H1 (cell line): Measurements from ENCODE around the gene TRIM56.

Experiments used
- POLR2A ChIP-seq, 2 experiments: IDR thresholded peaks; 1 replicate in 1 of 2; 2 replicates in 1 of 2; pipeline ENCODE4 v1.6.1; 2011; ENCODE audit warnings: low read depth in 2 of 2, low read length in 2 of 2, mild to moderate bottlenecking in 2 of 2; ENCODE audit errors: control extremely low read depth in 1 of 2
- RFX5 ChIP-seq: IDR thresholded peaks from 2 replicates; pipeline ENCODE4 v1.6.1; 2011; ENCODE audit warnings: low read depth, low read length, improper control_type of control experiment, borderline replicate concordance
- TF ChIP-seq, protein P1 (sequence below), 3 experiments: IDR thresholded peaks; 1 replicate in 2 of 3; 2 replicates in 1 of 3; pipeline versions ENCODE4 v1.5.1 to v1.6.1; 2011; ENCODE audit warnings: low read length in 3 of 3, mild to moderate bottlenecking in 3 of 3, inconsistent platforms in 2 of 3, low read depth in 1 of 3, moderate library complexity in 1 of 3; ENCODE audit not compliant: insufficient read depth in 1 of 3; ENCODE audit errors: control extremely low read depth in 1 of 3

GRCh38 chr7:101127460-101128039 lies 42.3 kb downstream of the TRIM56 start:
- TF ChIP-seq POLR2A (IDR thresholded peaks at IDR 0.05; ENCODE audit: control extremely low read depth in 1 of 2, low read depth in 2 of 2, low read length in 2 of 2) (no peak), RFX5 (no peak)
- TF ChIP-seq, protein P1, sequence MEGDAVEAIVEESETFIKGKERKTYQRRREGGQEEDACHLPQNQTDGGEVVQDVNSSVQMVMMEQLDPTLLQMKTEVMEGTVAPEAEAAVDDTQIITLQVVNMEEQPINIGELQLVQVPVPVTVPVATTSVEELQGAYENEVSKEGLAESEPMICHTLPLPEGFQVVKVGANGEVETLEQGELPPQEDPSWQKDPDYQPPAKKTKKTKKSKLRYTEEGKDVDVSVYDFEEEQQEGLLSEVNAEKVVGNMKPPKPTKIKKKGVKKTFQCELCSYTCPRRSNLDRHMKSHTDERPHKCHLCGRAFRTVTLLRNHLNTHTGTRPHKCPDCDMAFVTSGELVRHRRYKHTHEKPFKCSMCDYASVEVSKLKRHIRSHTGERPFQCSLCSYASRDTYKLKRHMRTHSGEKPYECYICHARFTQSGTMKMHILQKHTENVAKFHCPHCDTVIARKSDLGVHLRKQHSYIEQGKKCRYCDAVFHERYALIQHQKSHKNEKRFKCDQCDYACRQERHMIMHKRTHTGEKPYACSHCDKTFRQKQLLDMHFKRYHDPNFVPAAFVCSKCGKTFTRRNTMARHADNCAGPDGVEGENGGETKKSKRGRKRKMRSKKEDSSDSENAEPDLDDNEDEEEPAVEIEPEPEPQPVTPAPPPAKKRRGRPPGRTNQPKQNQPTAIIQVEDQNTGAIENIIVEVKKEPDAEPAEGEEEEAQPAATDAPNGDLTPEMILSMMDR (IDR thresholded peaks at IDR 0.05; ENCODE audit: control extremely low read depth in 1 of 3, insufficient read depth in 1 of 3, low read depth in 1 of 3, low read length in 3 of 3): no peak
